Natural killer cell (primary cell): ENCODE measurements around the gene PTPN14. TPM values are rescaled to one million over a fixed set of nuclear protein-coding genes. Genes with fewer than 3 reads are reported as not detected.

ENCODE experiments used
- ATAC-seq, 3 donors: fragments of 150-1000 bp in 2 of 3; fragments of 200-7000 bp in 1 of 3; cut with Tn5 transposase; 1 replicate in 1 of 3; 2 replicates in 2 of 3; pipeline ENCODE4 v1.10.0; 2021; ENCODE audit warnings: mild to moderate bottlenecking in 2 of 3, moderate library complexity in 2 of 3
- DNase-seq, 2 donors: peaks; one replicate each; pipeline versions ENCODE4 v3.0.0 to v3.0.0-alpha.2; 2013 to 2021; ENCODE audit warnings: mixed read lengths in 1 of 2
- H3K27ac ChIP-seq: one replicate; pipeline ENCODE4 v1.5.1; 2013; ENCODE audit warnings: mild to moderate bottlenecking, low read length
- H3K27me3 ChIP-seq: one replicate; pipeline ENCODE4 v1.6.1; 2013; ENCODE audit warnings: low read length; ENCODE audit not compliant: control insufficient read depth, insufficient read depth
- H3K36me3 ChIP-seq: one replicate; pipeline ENCODE4 v1.6.1; 2013; ENCODE audit warnings: low read length; ENCODE audit not compliant: control insufficient read depth, insufficient read depth
- H3K4me1 ChIP-seq: one replicate; pipeline ENCODE4 v1.6.1; 2013; ENCODE audit warnings: low read length; ENCODE audit not compliant: control insufficient read depth, insufficient read depth
- H3K4me3 ChIP-seq: one replicate; pipeline ENCODE4 v1.5.1; 2013; ENCODE audit warnings: low read length
- H3K9me3 ChIP-seq: one replicate; pipeline ENCODE4 v1.6.1; 2013; ENCODE audit warnings: low read length; ENCODE audit not compliant: control insufficient read depth, insufficient read depth
- H3K27ac Mint-ChIP-seq, 2 donors: one replicate each; pipeline ENCODE4 v1.8.0; 2022; ENCODE audit warnings: mild to moderate bottlenecking in 2 of 2, mixed read lengths in 2 of 2, moderate library complexity in 1 of 2
- H3K27me3 Mint-ChIP-seq, 2 donors: one replicate each; pipeline ENCODE4 v1.8.0; 2022; ENCODE audit warnings: low read depth in 2 of 2, mixed read lengths in 2 of 2
- H3K36me3 Mint-ChIP-seq: one replicate; pipeline ENCODE4 v1.8.0; 2022; ENCODE audit warnings: mixed read lengths
- H3K4me1 Mint-ChIP-seq, 2 donors: one replicate each; pipeline ENCODE4 v1.8.0; 2022; ENCODE audit warnings: mixed read lengths in 2 of 2
- H3K4me3 Mint-ChIP-seq: one replicate; pipeline ENCODE4 v1.8.0; 2022; ENCODE audit warnings: mild to moderate bottlenecking, moderate library complexity, mixed read lengths
- H3K9me3 Mint-ChIP-seq, 2 donors: one replicate each; pipeline ENCODE4 v1.8.0; 2022; ENCODE audit warnings: mixed read lengths in 2 of 2
- CTCF ChIP-seq: fragments of 200-600 bp; IDR thresholded peaks from one replicate; pipeline ENCODE4 v1.8.0; 2022; ENCODE audit warnings: antibody characterized with exemption
- WGBS: methylation state at CpG from one replicate; pipeline ENCODE4 v1.1.7; 2013; ENCODE audit warnings: missing lambda C conversion rate; ENCODE audit not compliant: insufficient coverage; 5-methylcytosine and 5-hydroxymethylcytosine counted together
- intact Hi-C: fragments of 100-400 bp; cut with micrococcal nuclease; formaldehyde crosslinking; loops from one replicate; pipeline ENCODE4 v1.14.2; 2022
- total RNA-seq, 4 donors: library from RNA; stranded (reverse); fragments of 120-200 nt in 1 of 4; gene quantifications; one replicate each; pipeline versions ENCODE4 v1.2.3 to v1.2.4, GENCODE V29; 2013 to 2022

Gene PTPN14
- total RNA-seq, 3 donors from 2014 or later (not counting 1 experiment from before 2014, with no cell fraction given): 0.02 TPM; not detected in 2

GRCh38 chr1:214418391-214418790 lies 133.0 kb downstream of the PTPN14 start:
- TF ChIP-seq CTCF: no peak
- Histone ChIP-seq H3K4me3 (no peak overlapping the region), H3K27ac (no peak overlapping the region), H3K4me1 (no peaks in the 10 kb centered on the region), H3K36me3 (no peaks in the 10 kb centered on the region), H3K27me3 (no peaks in the 10 kb centered on the region), H3K9me3 (no peaks in the 10 kb centered on the region)
- no peak overlapping the region for H3K27ac Mint-ChIP-seq
- ATAC-seq (no peak), DNase-seq (no peak)
- peaks cover 0 to 4% of the 10 kb centered on the region in 2 donors for H3K27me3 Mint-ChIP-seq
- H3K4me3 Mint-ChIP-seq: no peak overlapping the region
- no peaks in the 10 kb centered on the region for H3K9me3 Mint-ChIP-seq
- H3K36me3 Mint-ChIP-seq: no peaks in the 10 kb centered on the region
- WGBS: 38% methylated on average over 1 of the region's 1 CpG
- H3K4me1 Mint-ChIP-seq: peaks cover 5% of the 10 kb centered on the region in 2 donors
- intact Hi-C loops: no loop called here

GRCh38 chr1:214417545-214418210 lies 133.7 kb downstream of the PTPN14 start:
- ATAC-seq (no peak), DNase-seq (no peak)
- H3K27ac Mint-ChIP-seq: no peak overlapping the region
- Histone ChIP-seq H3K36me3 (no peaks in the 10 kb centered on the region), H3K4me3 (no peak overlapping the region), H3K9me3 (no peaks in the 10 kb centered on the region), H3K27ac (no peak overlapping the region), H3K4me1 (no peaks in the 10 kb centered on the region), H3K27me3 (no peaks in the 10 kb centered on the region)
- no peaks in the 10 kb centered on the region for H3K9me3 Mint-ChIP-seq
- H3K4me1 Mint-ChIP-seq: peaks cover 5% of the 10 kb centered on the region in 2 donors
- intact Hi-C loops: no loop called here
- WGBS: 77% methylated on average over 9 of the region's 9 CpGs
- H3K36me3 Mint-ChIP-seq: no peaks in the 10 kb centered on the region
- peaks cover 0 to 4% of the 10 kb centered on the region in 2 donors for H3K27me3 Mint-ChIP-seq
- no peak for TF ChIP-seq CTCF
- no peak overlapping the region for H3K4me3 Mint-ChIP-seq

- Mint-ChIP-seq H3K27ac (no peak overlapping the region), H3K27me3 (peaks cover 0 to 4% of the 10 kb centered on the region in 2 donors), H3K36me3 (no peaks in the 10 kb centered on the region), H3K9me3 (no peaks in the 10 kb centered on the region), H3K4me3 (no peak overlapping the region), H3K4me1 (peaks cover 5% of the 10 kb centered on the region in 2 donors)
- H3K9me3 ChIP-seq: no peaks in the 10 kb centered on the region
- H3K27me3 ChIP-seq: no peaks in the 10 kb centered on the region
- H3K4me1 ChIP-seq: no peaks in the 10 kb centered on the region
- no peak overlapping the region for H3K4me3 ChIP-seq
- TF ChIP-seq CTCF: no peak
- no peak for ATAC-seq
- H3K36me3 ChIP-seq: no peaks in the 10 kb centered on the region
- H3K27ac ChIP-seq: no peak overlapping the region
- intact Hi-C loops: no loop called here
- 100% methylated on average over 1 of the region's 2 CpGs for WGBS
- DNase-seq: no peak
Measured at GRCh38 chr1:214416858-214417257, 134.5 kb downstream of the PTPN14 start.

GRCh38 chr1:214416417-214416816 lies 135.0 kb downstream of the PTPN14 start:
- Histone ChIP-seq H3K4me3 (no peak overlapping the region), H3K27ac (no peak overlapping the region), H3K4me1 (no peaks in the 10 kb centered on the region), H3K36me3 (no peaks in the 10 kb centered on the region), H3K27me3 (no peaks in the 10 kb centered on the region), H3K9me3 (no peaks in the 10 kb centered on the region)
- H3K36me3 Mint-ChIP-seq: no peaks in the 10 kb centered on the region
- TF ChIP-seq CTCF: no peak
- DNase-seq (no peak), ATAC-seq (no peak)
- H3K9me3 Mint-ChIP-seq: no peaks in the 10 kb centered on the region
- peaks cover 5% of the 10 kb centered on the region in 2 donors for H3K4me1 Mint-ChIP-seq
- WGBS: 33% methylated on average over 1 of the region's 2 CpGs
- no peaks in the 10 kb centered on the region for H3K27me3 Mint-ChIP-seq
- no peak overlapping the region for H3K27ac Mint-ChIP-seq
- no peak overlapping the region for H3K4me3 Mint-ChIP-seq
- intact Hi-C loops: no loop called here
